ENCODE measurements around the gene SMCP. TPM values are rescaled to one million over a fixed set of nuclear protein-coding genes. Genes with fewer than 3 reads are reported as not detected.

Gene SMCP
- polyA plus RNA-seq, 1 donor: not detected

GRCh38 chr1:152886758-152887409, 8.8 kb downstream of the SMCP start:
- no peak for DNase-seq

GRCh38 chr1:152888126-152888525, 10.0 kb downstream of the SMCP start:
- DNase-seq: no peak

- no peak for DNase-seq
These were observed 20.9 kb downstream of the SMCP start for GRCh38 chr1:152899027-152899426.

- DNase-seq: no peak
These were observed 21.8 kb downstream of the SMCP start for GRCh38 chr1:152899883-152900282.

- DNase-seq: no peak
These were observed 23.5 kb downstream of the SMCP start for GRCh38 chr1:152901631-152902030.

- DNase-seq: peak; percentile 45
These were observed 24.5 kb downstream of the SMCP start for GRCh38 chr1:152902636-152903035.

GRCh38 chr1:152904688-152905440, 26.7 kb downstream of the SMCP start:
- no peak for DNase-seq

GRCh38 chr1:152906023-152906565, 28.0 kb downstream of the SMCP start:
- no peak for DNase-seq

- DNase-seq: no peak
These were observed 29.8 kb downstream of the SMCP start, which contains the start of gene IVL for GRCh38 chr1:152907686-152908601. Gene IVL, plus strand, starts transcription at chr1:152908546. Its CDS starts 1,252 bp downstream, at chr1:152909798.

GRCh38 chr1:152909206-152909605, 31.1 kb downstream of the SMCP start:
- no peak for DNase-seq

GRCh38 chr1:152912471-152912870, 34.3 kb downstream of the SMCP start:
- no peak for DNase-seq

- DNase-seq: no peak
These were observed 34.8 kb downstream of the SMCP start for GRCh38 chr1:152912900-152913299.

GRCh38 chr1:152917794-152918193, 39.7 kb downstream of the SMCP start:
- peak; percentile 11 for DNase-seq

GRCh38 chr1:152919071-152919470, 40.9 kb downstream of the SMCP start:
- no peak for DNase-seq

- DNase-seq: no peak
These were observed 46.1 kb downstream of the SMCP start for GRCh38 chr1:152924191-152924590.

GRCh38 chr1:152926091-152926490, 48.0 kb downstream of the SMCP start:
- no peak for DNase-seq

- DNase-seq: no peak
These were observed 50.5 kb downstream of the SMCP start for GRCh38 chr1:152928671-152929070.

GRCh38 chr1:152932170-152932811, 54.2 kb downstream of the SMCP start:
- DNase-seq: no peak

- DNase-seq: no peak
These were observed 55.1 kb downstream of the SMCP start for GRCh38 chr1:152933196-152933595.
